GM18951 (cell line): ENCODE measurements around the gene TMEM44.

Experiments
- POLR2A ChIP-seq: IDR thresholded peaks from 4 replicates; pipeline ENCODE4 v1.6.1; 2011; ENCODE audit warnings: mild to moderate bottlenecking; ENCODE audit not compliant: insufficient read length, insufficient read depth; ENCODE audit errors: extremely low read depth
- in situ Hi-C: fragments of 300-500 bp; cut with MboI; formaldehyde crosslinking; loops from one replicate; pipeline ENCODE4 v1.12.0; 2022; ENCODE audit warnings: low sequenced_read_pairs, mixed read lengths, inconsistent platforms; ENCODE audit not compliant: unreplicated experiment

The TMEM44 gene

GRCh38 chr3:194596906-194597305 is 36.3 kb downstream of the TMEM44 start:
- in situ Hi-C loops, result loop anchor here (10.0 kb wide), 1 partner anchor 122 kb away; no protein-coding TSS in a partner anchor
- no peak for TF ChIP-seq POLR2A

GRCh38 chr3:194592798-194593752 is 40.1 kb downstream of the TMEM44 start:
- in situ Hi-C loops, result loop anchor here (10.0 kb wide), 1 partner anchor 118 kb away; no protein-coding TSS in a partner anchor
- TF ChIP-seq POLR2A, result no peak

GRCh38 chr3:194588741-194589140 is 44.5 kb downstream of the TMEM44 start:
- in situ Hi-C loops, result loop anchor here (10.0 kb wide), 1 partner anchor 254 kb away; no protein-coding TSS in a partner anchor
- no peak for TF ChIP-seq POLR2A

GRCh38 chr3:194588236-194588635 is 45.0 kb downstream of the TMEM44 start:
- in situ Hi-C loops, result loop anchor here (10.0 kb wide), 1 partner anchor 253 kb away; no protein-coding TSS in a partner anchor
- TF ChIP-seq POLR2A, result no peak

GRCh38 chr3:194587438-194587931 is 45.7 kb downstream of the TMEM44 start:
- no peak for TF ChIP-seq POLR2A
- in situ Hi-C loops, result loop anchor here (10.0 kb wide), 1 partner anchor 253 kb away; no protein-coding TSS in a partner anchor

- in situ Hi-C loops, result loop anchor here (10.0 kb wide), 1 partner anchor 252 kb away; no protein-coding TSS in a partner anchor
- TF ChIP-seq POLR2A, result no peak
Measured at GRCh38 chr3:194586836-194587235, 46.4 kb downstream of the TMEM44 start.

- in situ Hi-C loops, result loop anchor here (10.0 kb wide), 1 partner anchor 251 kb away; no protein-coding TSS in a partner anchor
- no peak for TF ChIP-seq POLR2A
Measured at GRCh38 chr3:194585880-194586281, 47.3 kb downstream of the TMEM44 start.

GRCh38 chr3:194584866-194585265 is 48.4 kb downstream of the TMEM44 start:
- no peak for TF ChIP-seq POLR2A
- in situ Hi-C loops, result loop anchor here (10.0 kb wide), 1 partner anchor 250 kb away; no protein-coding TSS in a partner anchor

GRCh38 chr3:194584320-194584776 is 48.9 kb downstream of the TMEM44 start:
- in situ Hi-C loops, result loop anchor here (10.0 kb wide), 1 partner anchor 250 kb away; no protein-coding TSS in a partner anchor
- TF ChIP-seq POLR2A, result no peak

GRCh38 chr3:194582196-194582905 is 50.9 kb downstream of the TMEM44 start:
- in situ Hi-C loops, result loop anchor here (10.0 kb wide), 1 partner anchor 248 kb away; no protein-coding TSS in a partner anchor

GRCh38 chr3:194579091-194579606 is 54.1 kb downstream of the TMEM44 start:
- no peak for TF ChIP-seq POLR2A
- in situ Hi-C loops, result no loop called here

More at GRCh38 chr3:194582196-194582905, 50.9 kb downstream of the TMEM44 start:
- no peak for TF ChIP-seq POLR2A
